Activated gamma-delta T cell treated with Interleukin-2 at 50 U/mL for 16 hours (primary cell): ENCODE results near the gene SETDB1.

ENCODE experiments used
- DNase-seq: peaks from one replicate; pipeline ENCODE4 v3.0.0-alpha.2; 2020

SETDB1 gene

GRCh38 chr1:151006327-151007052 is 80.3 kb downstream of the SETDB1 start, which contains the start of gene MINDY1:
Gene MINDY1 (minus strand): TSS chr1:151006902. CDS start chr1:151002617, 4,285 bp downstream.
- DNase-seq: no peak

GRCh38 chr1:151007853-151008243 is 81.7 kb downstream of the SETDB1 start:
- DNase-seq: no peak

- DNase-seq: peak; percentile 95
Measured at GRCh38 chr1:151008244-151009205, 82.4 kb downstream of the SETDB1 start, which contains the start of gene PRUNE1. Gene PRUNE1 (plus strand): TSS chr1:151008449. CDS start chr1:151008633, 184 bp downstream.

GRCh38 chr1:151009206-151009587 is 83.0 kb downstream of the SETDB1 start:
- DNase-seq: no peak

- DNase-seq: no peak
Measured at GRCh38 chr1:151009674-151010345, 83.6 kb downstream of the SETDB1 start.

- no peak for DNase-seq
Measured at GRCh38 chr1:151010346-151010726, 84.2 kb downstream of the SETDB1 start.

GRCh38 chr1:151011154-151011850 is 85.1 kb downstream of the SETDB1 start:
- no peak for DNase-seq

- no peak for DNase-seq
Measured at GRCh38 chr1:151012684-151013471, 86.7 kb downstream of the SETDB1 start.

GRCh38 chr1:151013518-151013917 is 87.4 kb downstream of the SETDB1 start:
- no peak for DNase-seq
